Panc1 (cell line): ENCODE results near the gene PCAT7. TPM values are rescaled to one million over a fixed set of nuclear protein-coding genes. Genes with fewer than 3 reads are reported as not detected.

Experiments
- ATAC-seq: fragments of 200-7000 bp; cut with Tn5 transposase; 2 replicates; pipeline ENCODE4 v1.9.1; 2020; ENCODE audit warnings: mild to moderate bottlenecking, moderate library complexity
- BruUV-seq: library from RNA; stranded (reverse); fragments of 400-500 nt; replicated peaks from 2 replicates; lab custom pipeline; 2021; lab: Mats Ljungman, UMichigan
- CTCF ChIA-PET: fragments of 300-600 bp; sonication (Branson Sonifier 250); formaldehyde crosslinking; loops from one replicate; lab custom pipeline; 2022; ENCODE audit warnings: antibody characterized with exemption; lab: Charles Lee
- POLR2A ChIA-PET: fragments of 300-600 bp; sonication (Branson Sonifier 250); formaldehyde crosslinking; loops from one replicate; lab custom pipeline; 2022; ENCODE audit warnings: antibody characterized with exemption; lab: Charles Lee
- DNase-seq: peaks from one replicate; pipeline ENCODE4 v3.0.0-alpha.2; 2010; ENCODE audit warnings: low read depth, low spot score
- H3K27ac ChIP-seq: 2 replicates; pipeline ENCODE4 v1.5.1; 2011; ENCODE audit warnings: mild to moderate bottlenecking, low read length, inconsistent platforms
- H3K27me3 ChIP-seq: fragments of 200-500 bp; sonication (Bioruptor generic); 2 replicates; pipeline ENCODE4 v1.6.0; 2014; ENCODE audit warnings: low read length, inconsistent platforms; ENCODE audit not compliant: control insufficient read depth, insufficient read depth
- H3K36me3 ChIP-seq: fragments of 200-500 bp; sonication (Bioruptor generic); 2 replicates; pipeline ENCODE4 v1.5.1; 2014; ENCODE audit warnings: inconsistent platforms, mild to moderate bottlenecking, low read length, moderate library complexity; ENCODE audit not compliant: control insufficient read depth, insufficient read depth
- H3K4me1 ChIP-seq: 2 replicates; pipeline ENCODE4 v1.5.1; 2011; ENCODE audit warnings: inconsistent platforms, mild to moderate bottlenecking, low read length, moderate library complexity; ENCODE audit not compliant: control insufficient read depth, insufficient read depth
- H3K4me3 ChIP-seq, 2 experiments: 2 replicates each; pipeline ENCODE4 v1.5.1; 2011 to 2012; ENCODE audit warnings: low read depth in 2 of 2, low read length in 2 of 2, mild to moderate bottlenecking in 2 of 2, inconsistent platforms in 1 of 2, moderate library complexity in 1 of 2
- H3K9me3 ChIP-seq: fragments of 200-500 bp; sonication (Bioruptor generic); 2 replicates; pipeline ENCODE4 v1.5.1; 2014; ENCODE audit warnings: low read depth, mild to moderate bottlenecking, inconsistent platforms, low read length, moderate library complexity; ENCODE audit not compliant: control insufficient read depth, insufficient read depth
- CTCF ChIP-seq: fragments of 450-650 bp; IDR thresholded peaks from 2 replicates; pipeline ENCODE4 v1.5.1; 2017; ENCODE audit warnings: mild to moderate bottlenecking
- POLR2AphosphoS5 ChIP-seq: IDR thresholded peaks from 2 replicates; pipeline ENCODE4 v1.6.1; 2012; ENCODE audit warnings: mild to moderate bottlenecking, low read depth, low read length, moderate library complexity
- REST ChIP-seq, 2 experiments: IDR thresholded peaks; 2 replicates each; pipeline ENCODE4 v1.6.1; 2011 to 2012; ENCODE audit warnings: low read depth in 2 of 2, control low read depth in 1 of 2, low read length in 1 of 2, mild to moderate bottlenecking in 1 of 2, moderate library complexity in 1 of 2; ENCODE audit not compliant: insufficient read depth in 1 of 2
- SIN3A ChIP-seq: IDR thresholded peaks from 2 replicates; pipeline ENCODE4 v1.6.1; 2012; ENCODE audit warnings: low read depth, mild to moderate bottlenecking, low read length, moderate library complexity, borderline replicate concordance; ENCODE audit not compliant: insufficient read depth
- TCF7L2 ChIP-seq: IDR thresholded peaks from 2 replicates; pipeline ENCODE4 v1.6.1; 2011; ENCODE audit warnings: mild to moderate bottlenecking, low read depth, low read length, inconsistent platforms
- in situ Hi-C: cut with HindIII; loops from 2 replicates; pipeline ENCODE4 v1.10.0; 2016; ENCODE audit warnings: low sequenced_read_pairs, low pct_unique_long_range_greater_than_20kb
- intact Hi-C: fragments of 100-400 bp; cut with micrococcal nuclease; formaldehyde crosslinking; loops from one replicate; pipeline ENCODE4 v1.10.0; 2022; ENCODE audit not compliant: unreplicated experiment
- total RNA-seq: library from RNA; stranded (reverse); gene quantifications from one replicate; pipeline ENCODE4 v1.2.1, GENCODE V29; 2021; ENCODE audit not compliant: unreplicated experiment

Gene PCAT7
- total RNA-seq, 1 experiment from 2014 or later, result 0.59 TPM

- intact Hi-C loops, result no loop called here
- POLR2A ChIA-PET, result no interaction called here
- Histone ChIP-seq H3K27me3 (no peaks in the 10 kb centered on the region), H3K4me1 (no peaks in the 10 kb centered on the region), H3K4me3 (no peak within 1 kb of the TSS), H3K27ac (no peak within 1 kb of the TSS), H3K9me3 (no peaks in the 10 kb centered on the region), H3K36me3 (no peaks in the 10 kb centered on the region)
- no peak for TF ChIP-seq SIN3A
- TF ChIP-seq REST (IDR thresholded peaks at IDR 0.05; ENCODE audit: insufficient read depth in 1 of 2, low read depth in 2 of 2, low read length in 1 of 2), result no peak
- no peak for TF ChIP-seq TCF7L2
- TF ChIP-seq POLR2AphosphoS5, result no peak
- TF ChIP-seq CTCF, result no peak
- in situ Hi-C loops, result no loop called here
- no TSS peak for BruUV-seq
- no peak for ATAC-seq
- CTCF ChIA-PET, result interaction anchor here (0.6 kb wide), 1 partner anchor 39 kb away, joined by 5 read pairs; the partner anchor contains the start of gene PCAT7
- DNase-seq, result no peak
These were observed 38.8 kb downstream of the PCAT7 start, which contains the start of gene FBP2 for GRCh38 chr9:94593459-94594345. Gene FBP2 (minus strand): TSS chr9:94593824. CDS start chr9:94593726, 98 bp downstream.

GRCh38 chr9:94599102-94599501 lies 44.2 kb downstream of the PCAT7 start:
- Histone ChIP-seq H3K36me3 (no peaks in the 10 kb centered on the region), H3K27me3 (no peaks in the 10 kb centered on the region), H3K9me3 (no peaks in the 10 kb centered on the region), H3K4me1 (no peaks in the 10 kb centered on the region; the same call in 1 of the 2 replicates), H3K4me3 (no peak overlapping the region), H3K27ac (no peak overlapping the region)
- CTCF ChIA-PET, result no interaction called here
- intact Hi-C loops, result no loop called here
- ATAC-seq, result no peak
- no TSS peak for BruUV-seq
- POLR2A ChIA-PET, result no interaction called here
- no peak for DNase-seq
- TF ChIP-seq POLR2AphosphoS5 (no peak), SIN3A (no peak)
- in situ Hi-C loops, result no loop called here
